ENCODE measurements around the gene GALNT9.

GRCh38 chr12:132214161-132214476, 115.3 kb downstream of the GALNT9 start:
- no peak for TF ChIP-seq CTCF (IDR thresholded peaks at IDR 0.05)
- no peak for TF ChIP-seq EZH2 (IDR thresholded peaks at IDR 0.05)
- no peak for TF ChIP-seq EZH2phosphoT487 (IDR thresholded peaks at IDR 0.05)
